Measurements from ENCODE around the gene SUSD3. TPM values are rescaled to one million over a fixed set of nuclear protein-coding genes. Genes with fewer than 3 reads are reported as not detected.

The SUSD3 gene
- polyA plus RNA-seq, 4 donors = 3.7 to 10.1 (median 3.8) TPM; not detected in 1

DNA sequence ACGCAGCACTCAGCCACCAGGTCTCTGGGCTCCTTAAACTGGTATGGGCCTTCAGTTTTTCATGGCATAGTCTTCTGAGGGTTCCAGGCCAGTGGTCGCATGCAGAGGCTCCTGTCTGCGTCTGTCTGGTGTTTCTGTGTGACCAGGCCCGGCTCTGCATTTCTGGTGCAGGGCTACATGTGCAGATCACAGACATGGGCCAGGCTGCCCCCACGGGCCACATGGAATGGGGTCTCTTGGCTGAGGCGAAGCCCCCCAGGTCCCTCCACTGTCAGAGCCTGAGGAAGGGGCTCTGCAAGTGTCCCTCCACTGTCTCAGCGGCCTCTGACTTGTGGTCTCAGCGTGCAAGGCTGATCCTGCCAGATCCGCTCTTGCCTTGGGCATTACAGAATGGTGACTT, 21.9 kb downstream of the SUSD3 start:
- H3K9me3 ChIP-seq (ENCODE audit: control insufficient read depth in 2 of 2, insufficient read depth in 1 of 2, low read depth in 1 of 2, low read length in 1 of 2) = peaks cover 0 to under 1% of the 10 kb centered on the region in 2 donors
- no peaks in the 10 kb centered on the region for H3K27me3 ChIP-seq (ENCODE audit: control insufficient read depth in 3 of 3, insufficient read depth in 3 of 3, low read length in 3 of 3)
- no peak overlapping the region for H3K27ac ChIP-seq (ENCODE audit: low read depth in 1 of 3, low read length in 2 of 3)
- DNase-seq = no peak
- FAIRE-seq = no peak
- H3K4me3 ChIP-seq (ENCODE audit: low read depth in 1 of 3, low read length in 3 of 3) = no peak overlapping the region
- H3K36me3 ChIP-seq (ENCODE audit: control insufficient read depth in 3 of 3, insufficient read depth in 2 of 3, low read depth in 1 of 3, low read length in 3 of 3) = peaks cover 0 to 20% (median 0%) of the 10 kb centered on the region in 3 donors
- 91 to 96% (median 94%) methylated on average over 9 of the region's 9 CpGs for WGBS, 3 donors
- H3K4me1 ChIP-seq (ENCODE audit: control insufficient read depth in 3 of 3, insufficient read depth in 2 of 3, low read depth in 1 of 3, low read length in 2 of 3) = peaks cover 0 to 4% (median 0%) of the 10 kb centered on the region in 3 donors

DNA sequence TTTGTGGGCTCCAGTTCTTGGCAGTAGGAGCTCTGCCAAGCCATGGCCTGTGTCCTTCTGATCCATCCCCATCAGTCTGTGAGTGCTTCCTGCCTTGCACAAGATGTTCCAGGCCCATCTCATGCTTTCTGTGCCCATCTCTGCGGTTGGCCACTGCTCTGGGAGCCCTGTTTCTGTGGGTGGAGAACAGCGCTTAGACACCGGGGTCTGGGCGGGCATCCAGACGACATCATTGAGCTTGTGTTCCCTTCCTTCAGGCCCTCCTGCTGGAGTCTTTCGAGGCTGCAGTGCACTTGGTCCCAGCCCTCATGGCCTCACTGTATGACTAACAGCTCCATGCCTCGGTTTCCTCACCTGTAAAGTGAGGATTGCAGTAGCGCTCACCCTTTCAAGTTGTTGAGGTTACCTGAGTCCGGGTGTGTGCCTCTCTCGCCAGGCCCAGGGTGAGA, 22.6 kb downstream of the SUSD3 start:
- peaks cover 0 to 25% (median 0%) of the 10 kb centered on the region in 3 donors for H3K36me3 ChIP-seq (ENCODE audit: control insufficient read depth in 3 of 3, insufficient read depth in 2 of 3, low read depth in 1 of 3, low read length in 3 of 3)
- H3K4me1 ChIP-seq (ENCODE audit: control insufficient read depth in 3 of 3, insufficient read depth in 2 of 3, low read depth in 1 of 3, low read length in 2 of 3) = peaks cover 0 to 4% (median 0%) of the 10 kb centered on the region in 3 donors
- DNase-seq (no peak), FAIRE-seq (no peak)
- no peak overlapping the region for H3K27ac ChIP-seq (ENCODE audit: low read depth in 1 of 3, low read length in 2 of 3)
- 92 to 97% (median 96%) methylated on average over 10 of the region's 10 CpGs for WGBS, 3 donors
- peaks cover 2 to 5% of the 10 kb centered on the region in 2 donors for H3K9me3 ChIP-seq (ENCODE audit: control insufficient read depth in 2 of 2, insufficient read depth in 1 of 2, low read depth in 1 of 2, low read length in 1 of 2)
- no peak overlapping the region for H3K4me3 ChIP-seq (ENCODE audit: low read depth in 1 of 3, low read length in 3 of 3)
- H3K27me3 ChIP-seq (ENCODE audit: control insufficient read depth in 3 of 3, insufficient read depth in 3 of 3, low read length in 3 of 3) = no peaks in the 10 kb centered on the region

DNA sequence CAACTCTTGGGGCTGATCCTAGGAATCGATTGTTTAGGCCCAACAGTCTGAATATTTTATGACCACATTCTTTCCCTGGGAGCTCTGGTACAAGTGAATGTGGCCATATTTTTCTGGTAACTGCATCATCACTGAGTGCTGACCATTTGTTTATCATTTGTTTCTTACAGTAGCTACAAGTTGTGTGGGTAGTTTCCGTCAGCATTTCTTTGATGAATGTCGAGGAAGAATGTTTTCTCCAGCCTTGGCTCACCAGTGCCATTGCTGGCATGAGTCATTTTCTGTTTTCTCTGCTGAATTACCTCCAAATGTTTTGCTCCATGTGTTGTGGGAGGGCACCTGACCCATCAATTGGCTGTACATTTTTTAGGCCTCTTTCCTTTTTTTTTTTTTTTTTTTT, 23.4 kb downstream of the SUSD3 start:
- Histone ChIP-seq H3K27me3 (ENCODE audit: control insufficient read depth in 3 of 3, insufficient read depth in 3 of 3, low read length in 3 of 3) (no peaks in the 10 kb centered on the region), H3K4me3 (ENCODE audit: low read depth in 1 of 3, low read length in 3 of 3) (no peak overlapping the region), H3K4me1 (ENCODE audit: control insufficient read depth in 3 of 3, insufficient read depth in 2 of 3, low read depth in 1 of 3, low read length in 2 of 3) (peaks cover 0 to 4% (median 0%) of the 10 kb centered on the region in 3 donors), H3K36me3 (ENCODE audit: control insufficient read depth in 3 of 3, insufficient read depth in 2 of 3, low read depth in 1 of 3, low read length in 3 of 3) (peaks cover 0 to 28% (median 0%) of the 10 kb centered on the region in 3 donors), H3K9me3 (ENCODE audit: control insufficient read depth in 2 of 2, insufficient read depth in 1 of 2, low read depth in 1 of 2, low read length in 1 of 2) (peaks cover 2 to 9% of the 10 kb centered on the region in 2 donors), H3K27ac (ENCODE audit: low read depth in 1 of 3, low read length in 2 of 3) (no peak overlapping the region)
- FAIRE-seq = no peak
- 73 to 84% (median 78%) methylated on average over 3 of the region's 3 CpGs for WGBS, 3 donors
- DNase-seq = no peak

DNA sequence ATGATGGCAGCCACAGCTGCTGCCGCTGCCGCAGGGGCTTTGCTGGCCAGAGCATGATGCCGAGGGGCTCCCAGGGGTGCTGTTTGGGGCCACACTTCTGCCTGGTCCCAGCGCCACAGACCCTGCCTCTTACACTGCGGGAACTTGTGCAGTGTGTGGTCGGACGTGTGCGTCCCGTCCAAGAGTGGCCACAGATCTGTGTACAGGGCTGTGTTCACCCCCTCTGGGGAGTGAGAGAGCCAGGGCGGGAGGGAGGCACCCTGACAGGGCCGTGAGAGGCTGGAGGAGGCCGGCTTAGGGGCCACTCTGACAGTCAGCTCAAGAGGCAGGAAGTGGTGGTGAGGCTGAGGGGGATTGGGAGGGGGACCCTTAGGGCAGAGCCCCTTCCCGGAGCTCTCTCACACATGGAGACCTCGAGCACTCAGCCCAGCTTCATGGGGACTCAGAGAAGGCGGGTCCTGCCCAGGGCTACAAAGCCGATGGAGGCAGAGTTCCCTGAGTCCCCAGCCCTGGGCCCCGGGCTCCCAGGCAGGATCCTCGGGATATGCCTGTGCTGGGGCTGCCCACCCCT, 24.4 kb downstream of the SUSD3 start:
- Histone ChIP-seq H3K4me1 (ENCODE audit: control insufficient read depth in 3 of 3, insufficient read depth in 2 of 3, low read depth in 1 of 3, low read length in 2 of 3) (peaks cover 0 to 4% (median 0%) of the 10 kb centered on the region in 3 donors), H3K9me3 (ENCODE audit: control insufficient read depth in 2 of 2, insufficient read depth in 1 of 2, low read depth in 1 of 2, low read length in 1 of 2) (peaks cover 2 to 10% of the 10 kb centered on the region in 2 donors), H3K27me3 (ENCODE audit: control insufficient read depth in 3 of 3, insufficient read depth in 3 of 3, low read length in 3 of 3) (no peaks in the 10 kb centered on the region), H3K27ac (ENCODE audit: low read depth in 1 of 3, low read length in 2 of 3) (no peak overlapping the region), H3K36me3 (ENCODE audit: control insufficient read depth in 3 of 3, insufficient read depth in 2 of 3, low read depth in 1 of 3, low read length in 3 of 3) (peaks cover 0 to 30% (median 0%) of the 10 kb centered on the region in 3 donors), H3K4me3 (ENCODE audit: low read depth in 1 of 3, low read length in 3 of 3) (no peak overlapping the region)
- WGBS, 3 donors = 65 to 85% (median 75%) methylated on average over 18 of the region's 18 CpGs
- no peak for FAIRE-seq
- DNase-seq = no peak

DNA sequence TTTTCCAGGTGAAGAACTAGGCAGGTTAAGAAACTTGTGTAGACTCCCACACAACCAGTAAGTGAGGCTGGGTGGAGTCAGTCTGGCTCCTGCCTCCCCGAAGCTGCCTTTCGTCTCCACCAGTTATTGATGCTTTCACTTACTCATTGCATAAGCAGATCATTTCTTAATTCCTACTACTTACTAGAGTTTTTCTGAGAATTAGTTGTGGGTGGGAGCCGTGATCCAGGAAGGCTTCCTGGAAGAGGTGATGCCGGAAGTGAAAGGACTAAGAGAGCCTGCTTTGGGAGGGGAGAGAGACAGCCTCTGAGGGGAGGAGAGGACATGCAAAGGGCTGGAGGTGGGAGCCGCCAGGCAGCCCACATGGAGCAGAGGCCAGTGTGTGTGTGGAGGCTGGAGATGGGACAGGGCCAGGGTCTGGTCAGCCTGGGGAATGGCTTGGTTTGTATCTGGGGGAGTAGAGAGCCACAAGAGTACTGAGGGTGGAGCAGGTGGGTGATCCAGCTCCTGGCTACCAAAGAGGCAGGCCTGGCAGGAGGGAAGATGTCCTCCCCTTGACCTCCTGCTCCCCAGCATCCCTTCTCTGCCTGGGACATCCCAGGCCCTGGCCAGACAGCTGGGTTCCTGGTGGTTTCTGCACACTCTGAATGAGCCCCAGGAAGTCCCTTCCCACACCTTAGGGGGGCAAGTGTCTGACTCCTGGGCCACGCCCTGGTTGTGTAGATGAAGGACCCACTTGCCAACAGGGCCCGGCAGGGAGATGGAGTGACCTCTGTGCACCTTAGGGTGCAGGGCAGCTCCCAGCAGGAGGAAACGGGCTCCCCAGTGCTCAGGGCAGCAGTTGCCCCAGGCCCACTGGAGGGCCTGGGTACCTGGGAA, 25.3 kb downstream of the SUSD3 start:
- FAIRE-seq = no peak
- WGBS, 3 donors = 78 to 86% (median 80%) methylated on average over 8 of the region's 8 CpGs

DNA sequence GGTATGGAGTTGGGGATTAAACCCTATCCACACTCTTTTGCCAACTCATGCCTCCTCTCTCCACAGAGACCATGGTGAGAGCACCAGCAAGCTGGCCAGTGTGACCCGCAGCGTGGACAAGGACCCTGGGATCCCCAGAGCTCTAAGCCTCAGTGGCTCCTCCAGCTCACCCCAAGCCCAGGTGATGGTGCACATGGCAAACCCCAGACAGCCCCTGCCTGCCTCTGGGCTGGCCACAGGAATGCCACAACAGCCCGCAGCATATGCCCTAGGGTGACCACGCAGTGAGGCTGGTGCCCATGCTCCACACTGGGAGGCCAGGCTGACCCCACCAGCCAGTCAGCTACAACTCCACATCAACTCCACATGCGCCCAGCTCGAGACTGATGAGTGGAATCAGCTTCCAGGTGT, 26.0 kb downstream of the SUSD3 start:
- DNase-seq (no peak), FAIRE-seq (no peak)
- Histone ChIP-seq H3K27me3 (ENCODE audit: control insufficient read depth in 3 of 3, insufficient read depth in 3 of 3, low read length in 3 of 3) (no peaks in the 10 kb centered on the region), H3K36me3 (ENCODE audit: control insufficient read depth in 3 of 3, insufficient read depth in 2 of 3, low read depth in 1 of 3, low read length in 3 of 3) (peaks cover 0 to 27% (median 0%) of the 10 kb centered on the region in 3 donors), H3K27ac (ENCODE audit: low read depth in 1 of 3, low read length in 2 of 3) (no peak overlapping the region), H3K4me1 (ENCODE audit: control insufficient read depth in 3 of 3, insufficient read depth in 2 of 3, low read depth in 1 of 3, low read length in 2 of 3) (peaks cover 0 to 4% (median 0%) of the 10 kb centered on the region in 3 donors), H3K4me3 (ENCODE audit: low read depth in 1 of 3, low read length in 3 of 3) (no peak overlapping the region), H3K9me3 (ENCODE audit: control insufficient read depth in 2 of 2, insufficient read depth in 1 of 2, low read depth in 1 of 2, low read length in 1 of 2) (peaks cover 2 to 10% of the 10 kb centered on the region in 2 donors)
- WGBS, 3 donors = 95 to 96% (median 96%) methylated on average over 6 of the region's 6 CpGs

More for the DNA sequence above, 25.3 kb downstream of the SUSD3 start:
- DNase-seq = no peak
- no peak overlapping the region for H3K27ac ChIP-seq (ENCODE audit: low read depth in 1 of 3, low read length in 2 of 3)
- peaks cover 0 to 30% (median 0%) of the 10 kb centered on the region in 3 donors for H3K36me3 ChIP-seq (ENCODE audit: control insufficient read depth in 3 of 3, insufficient read depth in 2 of 3, low read depth in 1 of 3, low read length in 3 of 3)
- H3K9me3 ChIP-seq (ENCODE audit: control insufficient read depth in 2 of 2, insufficient read depth in 1 of 2, low read depth in 1 of 2, low read length in 1 of 2) = peaks cover 2 to 10% of the 10 kb centered on the region in 2 donors
- H3K4me3 ChIP-seq (ENCODE audit: low read depth in 1 of 3, low read length in 3 of 3) = no peak overlapping the region
- H3K27me3 ChIP-seq (ENCODE audit: control insufficient read depth in 3 of 3, insufficient read depth in 3 of 3, low read length in 3 of 3) = no peaks in the 10 kb centered on the region
- H3K4me1 ChIP-seq (ENCODE audit: control insufficient read depth in 3 of 3, insufficient read depth in 2 of 3, low read depth in 1 of 3, low read length in 2 of 3) = peaks cover 0 to 4% (median 0%) of the 10 kb centered on the region in 3 donors

DNA sequence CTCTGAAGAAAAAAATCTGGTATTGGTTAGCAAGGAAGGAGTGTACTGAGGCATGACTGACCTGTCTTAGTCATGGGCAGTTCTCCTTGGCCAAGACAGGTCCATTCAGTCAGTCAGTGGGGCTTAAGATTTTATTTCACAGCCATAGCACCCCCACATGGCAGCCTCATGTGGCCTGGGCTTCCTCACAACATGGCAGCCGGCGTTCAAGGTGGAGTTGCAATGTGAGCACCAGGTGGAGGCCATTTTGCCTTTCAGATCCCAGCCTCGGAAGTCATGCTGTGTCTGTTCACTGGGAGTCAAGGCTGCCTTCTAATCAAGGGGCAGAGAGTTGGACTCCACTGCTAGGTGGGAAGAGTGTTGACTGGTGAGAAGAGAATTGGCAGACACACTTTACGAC, 27.2 kb downstream of the SUSD3 start:
- Histone ChIP-seq H3K9me3 (ENCODE audit: control insufficient read depth in 2 of 2, insufficient read depth in 1 of 2, low read depth in 1 of 2, low read length in 1 of 2) (peaks cover 2 to 10% of the 10 kb centered on the region in 2 donors), H3K27me3 (ENCODE audit: control insufficient read depth in 3 of 3, insufficient read depth in 3 of 3, low read length in 3 of 3) (no peaks in the 10 kb centered on the region), H3K4me3 (ENCODE audit: low read depth in 1 of 3, low read length in 3 of 3) (no peak overlapping the region), H3K36me3 (ENCODE audit: control insufficient read depth in 3 of 3, insufficient read depth in 2 of 3, low read depth in 1 of 3, low read length in 3 of 3) (peaks cover 0 to 23% (median 0%) of the 10 kb centered on the region in 3 donors), H3K27ac (ENCODE audit: low read depth in 1 of 3, low read length in 2 of 3) (no peak overlapping the region), H3K4me1 (ENCODE audit: control insufficient read depth in 3 of 3, insufficient read depth in 2 of 3, low read depth in 1 of 3, low read length in 2 of 3) (peaks cover 0 to 4% (median 0%) of the 10 kb centered on the region in 3 donors)
- WGBS, 3 donors = 92 to 95% (median 93%) methylated on average over 4 of the region's 4 CpGs
- no peak for DNase-seq
- FAIRE-seq = no peak

DNA sequence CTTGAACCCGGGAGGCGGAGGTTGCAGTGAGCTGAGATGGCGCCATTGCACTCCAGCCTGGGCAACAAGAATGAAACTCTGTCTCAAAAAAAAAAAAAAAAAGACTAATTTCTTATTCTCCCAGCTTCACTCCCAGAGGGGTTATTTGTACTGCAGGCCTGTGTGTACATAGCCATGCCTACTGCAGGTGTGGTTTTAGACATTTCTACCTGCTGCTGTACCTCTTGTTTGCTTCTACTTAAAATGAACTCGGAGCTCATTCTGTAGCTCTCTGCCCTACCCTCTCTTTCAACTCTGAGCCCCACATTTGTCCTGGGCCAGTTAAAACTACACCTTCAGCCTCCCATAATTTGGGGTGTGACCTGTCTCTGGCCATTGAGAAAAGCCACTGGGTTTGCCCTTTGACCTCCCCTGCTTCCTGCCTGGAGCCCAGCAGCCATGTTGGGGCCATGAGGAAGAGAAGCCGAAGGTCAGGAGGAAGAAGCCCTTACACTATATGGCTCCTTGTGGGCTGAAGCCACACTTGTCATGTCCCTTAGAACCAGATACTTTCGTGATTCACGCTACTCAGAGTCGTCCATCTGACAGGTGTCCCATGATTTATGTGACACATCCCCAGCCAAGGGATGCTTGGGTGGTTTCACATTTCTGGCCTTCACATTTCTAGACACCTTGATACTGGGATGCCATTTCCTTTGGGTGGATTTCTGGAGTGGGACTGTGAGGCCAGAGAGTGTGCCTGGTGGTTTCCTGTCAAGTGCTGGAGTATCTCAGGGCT, 28.1 kb downstream of the SUSD3 start:
- peaks cover 0 to 18% (median 0%) of the 10 kb centered on the region in 3 donors for H3K36me3 ChIP-seq (ENCODE audit: control insufficient read depth in 3 of 3, insufficient read depth in 2 of 3, low read depth in 1 of 3, low read length in 3 of 3)
- H3K4me3 ChIP-seq (ENCODE audit: low read depth in 1 of 3, low read length in 3 of 3) = no peak overlapping the region
- no peaks in the 10 kb centered on the region for H3K27me3 ChIP-seq (ENCODE audit: control insufficient read depth in 3 of 3, insufficient read depth in 3 of 3, low read length in 3 of 3)
- no peak for DNase-seq
- FAIRE-seq = no peak
- peaks cover 2 to 14% of the 10 kb centered on the region in 2 donors for H3K9me3 ChIP-seq (ENCODE audit: control insufficient read depth in 2 of 2, insufficient read depth in 1 of 2, low read depth in 1 of 2, low read length in 1 of 2)
- peaks cover 0 to 4% (median 0%) of the 10 kb centered on the region in 3 donors for H3K4me1 ChIP-seq (ENCODE audit: control insufficient read depth in 3 of 3, insufficient read depth in 2 of 3, low read depth in 1 of 3, low read length in 2 of 3)
- no peak overlapping the region for H3K27ac ChIP-seq (ENCODE audit: low read depth in 1 of 3, low read length in 2 of 3)
- WGBS, 3 donors = 90 to 95% (median 92%) methylated on average over 7 to 8 of the region's 8 CpGs
